Body of pancreas (tissue), 4 donors: Measurements from ENCODE around the gene OR1I1. TPM values are rescaled to one million over a fixed set of nuclear protein-coding genes. Genes with fewer than 3 reads are reported as not detected.

ENCODE experiments used
- ATAC-seq: fragments of 150-250 bp; one replicate; pipeline ENCODE4 v1.9.1; 2016
- DNase-seq, 4 donors: peaks; one replicate each; pipeline ENCODE4 v3.0.0-alpha.2; 2019
- H3K27ac ChIP-seq, 4 donors: fragments of 200-600 bp; sonication (generic); 1 replicate in 3 of 4; 2 replicates in 1 of 4; pipeline versions ENCODE4 v1.5.1 to v1.6.1; 2016 to 2019; ENCODE audit warnings: mild to moderate bottlenecking in 1 of 4, mixed read lengths in 1 of 4, moderate library complexity in 1 of 4
- H3K27me3 ChIP-seq, 2 donors: fragments of 200-600 bp; sonication (generic); one replicate each; pipeline ENCODE4 v1.6.0; 2016; ENCODE audit warnings: mild to moderate bottlenecking in 1 of 2
- H3K36me3 ChIP-seq, 2 donors: fragments of 200-600 bp; sonication (generic); replicated peaks in 1 of 2; 2 replicates each; pipeline ENCODE4 v1.5.1; 2016; ENCODE audit warnings: low read depth in 2 of 2; ENCODE audit not compliant: insufficient read depth in 1 of 2
- H3K4me1 ChIP-seq: fragments of 200-600 bp; sonication (generic); one replicate; pipeline ENCODE4 v1.6.0; 2016
- H3K4me3 ChIP-seq, 2 donors: fragments of 200-600 bp; sonication (generic); 1 replicate in 1 of 2; 2 replicates in 1 of 2; pipeline ENCODE4 v1.5.1; 2016 to 2019
- H3K9me3 ChIP-seq, 3 donors: fragments of 200-600 bp; sonication (generic); 1 replicate in 2 of 3; 2 replicates in 1 of 3; pipeline ENCODE4 v1.5.1; 2016
- CTCF ChIP-seq, 7 experiments: fragments of 450-650 bp in 4 of 7; fragments of 200-600 bp in 3 of 7; sonication (generic) in 3 of 7; IDR thresholded peaks; one replicate each; pipeline ENCODE4 v1.5.1; 2016 to 2019; ENCODE audit warnings: antibody characterized with exemption in 7 of 7
- POLR2A ChIP-seq, 3 donors: fragments of 450-650 bp; IDR thresholded peaks; one replicate each; pipeline ENCODE4 v1.6.1; 2016; ENCODE audit warnings: antibody characterized with exemption in 3 of 3, mild to moderate bottlenecking in 2 of 3
- WGBS, 2 donors: methylation state at CpG; one replicate each; pipeline ENCODE4 v1.1.5; 2017; 5-methylcytosine and 5-hydroxymethylcytosine counted together
- intact Hi-C: fragments of 100-400 bp; cut with DNase I; formaldehyde crosslinking; loops from one replicate; pipeline ENCODE4 v1.15.1; 2023
- total RNA-seq, 2 donors: library from RNA; depleted of rRNA; stranded (reverse); fragments of >200 nt; gene quantifications; one replicate each; pipeline ENCODE4 v1.1.0, GENCODE V29; 2016

Gene OR1I1
- total RNA-seq, 2 donors from 2014 or later, result not detected

DNA sequence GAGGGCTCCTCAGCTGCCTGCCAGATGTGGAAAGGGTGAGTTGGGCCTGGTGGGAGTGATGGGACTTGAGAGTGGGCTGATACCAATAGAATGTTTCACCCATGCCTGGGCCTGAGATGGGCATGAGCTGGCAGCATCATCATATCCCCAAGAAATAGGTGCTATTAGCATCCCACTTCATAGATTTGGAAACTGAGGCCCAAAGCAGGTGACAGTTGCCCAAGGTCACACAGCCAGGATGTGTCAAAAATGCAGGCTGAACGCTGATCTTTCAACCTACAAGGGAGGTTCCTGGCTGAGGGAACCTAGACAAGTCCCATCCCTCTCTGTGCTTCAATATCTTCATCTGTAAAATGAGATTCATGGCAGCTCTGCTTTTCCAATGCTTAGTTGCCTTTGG, 29.7 kb downstream of the OR1I1 start:
- intact Hi-C loops, result no loop called here
- DNase-seq (no peak), ATAC-seq (no peak)
- Histone ChIP-seq H3K4me3 (no peak overlapping the region), H3K36me3 (peaks cover 0 to 3% of the 10 kb centered on the region in 2 donors), H3K4me1 (peaks cover 2% of the 10 kb centered on the region), H3K9me3 (no peaks in the 10 kb centered on the region), H3K27ac (no peak overlapping the region), H3K27me3 (no peaks in the 10 kb centered on the region)
- TF ChIP-seq POLR2A (IDR thresholded peaks at IDR 0.05), result no peak
- TF ChIP-seq CTCF (IDR thresholded peaks at IDR 0.05), result no peak
- 86 to 91% methylated on average over 1 of the region's 1 CpG for WGBS, 2 donors

GRCh38 chr19:15112385-15112784, 30.4 kb downstream of the OR1I1 start:
- Histone ChIP-seq H3K4me3 (no peak overlapping the region), H3K27me3 (no peaks in the 10 kb centered on the region), H3K36me3 (peaks cover 0 to 7% of the 10 kb centered on the region in 2 donors), H3K9me3 (no peaks in the 10 kb centered on the region), H3K4me1 (no peaks in the 10 kb centered on the region), H3K27ac (no peak overlapping the region)
- no peak for DNase-seq
- ATAC-seq, result no peak
- intact Hi-C loops, result no loop called here
- WGBS, 2 donors, result 84 to 92% methylated on average over 6 to 7 of the region's 11 CpGs
- TF ChIP-seq POLR2A (IDR thresholded peaks at IDR 0.05) (no peak), CTCF (IDR thresholded peaks at IDR 0.05) (no peak)

DNA sequence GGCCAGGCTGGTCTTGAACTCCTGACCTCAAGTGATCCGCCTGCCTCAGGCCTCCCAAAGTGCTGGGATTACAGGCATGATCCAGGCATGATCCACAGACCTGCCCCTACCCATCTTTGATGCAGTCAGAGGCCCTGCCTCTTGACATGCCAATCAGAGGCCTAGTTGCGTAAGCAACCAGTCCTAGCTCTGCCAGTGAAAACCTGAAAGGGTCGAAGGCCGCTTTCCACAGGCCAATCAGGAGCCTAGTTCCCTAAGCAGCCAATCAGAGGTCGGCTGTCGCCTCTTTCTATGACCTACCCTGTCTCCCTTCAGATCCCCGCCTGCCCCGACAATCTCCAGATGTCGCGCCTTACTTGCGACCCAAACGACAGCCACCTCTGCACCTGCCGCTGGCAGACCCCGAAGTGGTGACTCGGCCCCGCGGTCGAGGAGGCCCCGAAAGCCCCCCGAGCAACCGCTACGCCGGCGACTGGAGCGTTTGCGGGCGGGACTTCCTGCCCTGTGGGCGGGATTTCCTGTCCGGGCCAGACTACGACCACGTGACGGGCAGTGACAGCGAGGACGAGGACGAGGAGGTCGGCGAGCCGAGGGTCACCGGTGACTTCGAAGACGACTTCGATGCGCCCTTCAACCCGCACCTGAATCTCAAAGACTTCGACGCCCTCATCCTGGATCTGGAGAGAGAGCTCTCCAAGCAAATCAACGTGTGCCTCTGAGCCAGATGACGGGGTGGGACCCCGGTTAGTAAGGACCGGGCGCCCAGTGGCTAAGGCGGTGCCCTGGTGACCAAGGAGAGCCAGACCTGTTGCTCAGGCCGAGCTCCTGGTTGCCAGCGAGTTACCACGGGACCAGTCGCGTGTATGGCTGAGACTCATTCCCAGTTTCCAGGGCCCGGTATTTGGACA, 31.5 kb downstream of the OR1I1 start:
- WGBS, 2 donors, result 90 to 96% methylated on average over 37 to 53 of the region's 58 CpGs
- no peak for TF ChIP-seq CTCF (IDR thresholded peaks at IDR 0.05)
- TF ChIP-seq POLR2A (IDR thresholded peaks at IDR 0.05), result no peak
- H3K9me3 ChIP-seq, result no peaks in the 10 kb centered on the region
- no peak overlapping the region for H3K4me3 ChIP-seq
- no peaks in the 10 kb centered on the region for H3K4me1 ChIP-seq
- intact Hi-C loops, result no loop called here
- ATAC-seq, result no peak
- H3K36me3 ChIP-seq, result peaks cover 0 to 16% of the 10 kb centered on the region in 2 donors
- DNase-seq, result no peak
- H3K27me3 ChIP-seq, result no peaks in the 10 kb centered on the region
- no peak overlapping the region for H3K27ac ChIP-seq

DNA sequence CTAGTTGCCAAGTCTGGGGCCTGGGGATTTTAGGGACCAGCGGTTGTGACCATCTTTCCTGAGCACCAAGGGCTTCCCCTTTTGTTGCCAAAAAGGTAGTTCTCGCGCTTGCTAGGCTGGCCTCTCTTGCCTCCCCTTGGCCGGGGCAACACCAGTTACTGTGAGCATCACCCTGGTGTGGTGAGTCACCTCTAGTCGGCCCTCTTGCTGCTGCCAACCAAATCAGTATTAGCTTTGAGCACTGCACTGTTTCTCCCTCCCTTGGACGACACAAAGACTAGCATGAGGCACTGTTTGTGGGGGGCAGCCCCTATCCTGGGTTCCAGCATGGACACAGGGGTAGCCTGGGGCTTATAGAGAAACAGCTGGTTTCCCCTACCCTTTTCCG, 32.1 kb downstream of the OR1I1 start:
- WGBS, 2 donors, result 79 to 84% methylated on average over 6 to 7 of the region's 7 CpGs
- ATAC-seq, result no peak
- intact Hi-C loops, result no loop called here
- TF ChIP-seq CTCF (IDR thresholded peaks at IDR 0.05) (no peak), POLR2A (IDR thresholded peaks at IDR 0.05) (no peak)
- no peaks in the 10 kb centered on the region for H3K9me3 ChIP-seq
- no peak overlapping the region for H3K27ac ChIP-seq
- DNase-seq, result no peak
- H3K4me3 ChIP-seq, result no peak overlapping the region
- peaks cover 0 to 21% of the 10 kb centered on the region in 2 donors for H3K36me3 ChIP-seq
- no peaks in the 10 kb centered on the region for H3K4me1 ChIP-seq
- H3K27me3 ChIP-seq, result no peaks in the 10 kb centered on the region

GRCh38 chr19:15115080-15115479, 33.1 kb downstream of the OR1I1 start:
- no peak overlapping the region for H3K27ac ChIP-seq
- no peak for TF ChIP-seq POLR2A (IDR thresholded peaks at IDR 0.05)
- no peak for TF ChIP-seq CTCF (IDR thresholded peaks at IDR 0.05)
- 86 to 92% methylated on average over 9 to 11 of the region's 13 CpGs for whole genome bisulfite sequencing, 2 donors
- H3K4me1 ChIP-seq, result no peaks in the 10 kb centered on the region
- peaks cover 0 to 26% of the 10 kb centered on the region in 2 donors for H3K36me3 ChIP-seq
- intact Hi-C loops, result no loop called here
- H3K9me3 ChIP-seq, result no peaks in the 10 kb centered on the region
- DNase-seq (peak; percentile 39 to 60 (median 51)), ATAC-seq (no peak)
- H3K4me3 ChIP-seq, result no peak overlapping the region
- H3K27me3 ChIP-seq, result no peaks in the 10 kb centered on the region
